Thymus (tissue), 11 donors: Measurements from ENCODE around the gene ZNF282. TPM values are rescaled to one million over a fixed set of nuclear protein-coding genes. Genes with fewer than 3 reads are reported as not detected.

Experiments
- DNase-seq, 9 donors: peaks; one replicate each; pipeline ENCODE4 v3.0.0-alpha.2; 2013; ENCODE audit warnings: low spot score in 9 of 9, low read depth in 6 of 9, missing footprints in 1 of 9
- H3K27ac ChIP-seq, 2 donors: one replicate each; pipeline ENCODE4 v1.5.1; 2013; ENCODE audit warnings: control low read depth in 1 of 2, low read depth in 1 of 2, low read length in 1 of 2, mild to moderate bottlenecking in 1 of 2, moderate library complexity in 1 of 2
- H3K27me3 ChIP-seq, 2 donors: one replicate each; pipeline ENCODE4 v1.5.1; 2013; ENCODE audit warnings: low read length in 1 of 2; ENCODE audit not compliant: control insufficient read depth in 2 of 2, insufficient read depth in 1 of 2
- H3K36me3 ChIP-seq, 2 donors: one replicate each; pipeline ENCODE4 v1.5.1; 2013; ENCODE audit warnings: low read length in 1 of 2, mild to moderate bottlenecking in 1 of 2, moderate library complexity in 1 of 2; ENCODE audit not compliant: control insufficient read depth in 2 of 2, insufficient read depth in 2 of 2
- H3K4me1 ChIP-seq, 2 donors: one replicate each; pipeline ENCODE4 v1.5.1; 2013; ENCODE audit warnings: low read length in 2 of 2; ENCODE audit not compliant: control insufficient read depth in 2 of 2, insufficient read depth in 2 of 2
- H3K4me3 ChIP-seq, 2 donors: one replicate each; pipeline ENCODE4 v1.5.1; 2013; ENCODE audit warnings: low read length in 2 of 2, control low read depth in 1 of 2, mild to moderate bottlenecking in 1 of 2
- H3K9me3 ChIP-seq, 2 donors: one replicate each; pipeline ENCODE4 v1.5.1; 2013; ENCODE audit warnings: low read length in 1 of 2, mild to moderate bottlenecking in 1 of 2; ENCODE audit not compliant: control insufficient read depth in 2 of 2, insufficient read depth in 1 of 2
- WGBS: extraction: QIAGEN DNeasy Blood & Tissue Kit; methylation state at CpG from one replicate; pipeline ENCODE4 v1.1.7; 2013; 5-methylcytosine and 5-hydroxymethylcytosine counted together
- polyA plus RNA-seq: library from polyadenylated mRNA; stranded (reverse); fragments of 200-250 nt; gene quantifications from one replicate; pipeline ENCODE4 v1.2.3, GENCODE V29; 2013
- total RNA-seq: library from RNA; stranded (reverse); fragments of 120-200 nt; gene quantifications from one replicate; pipeline ENCODE4 v1.2.4, GENCODE V29; 2013
- donor health status: healthy.

ZNF282 gene
- total and polyA plus RNA-seq, 2 donors = 7.6 to 13.0 TPM

GRCh38 chr7:149199234-149199995, 4.1 kb downstream of the ZNF282 start:
- Histone ChIP-seq H3K27ac (no peak overlapping the region), H3K36me3 (peaks cover 46 to 53% of the 10 kb centered on the region in 2 donors), H3K9me3 (no peaks in the 10 kb centered on the region), H3K4me3 (no peak overlapping the region), H3K27me3 (no peaks in the 10 kb centered on the region), H3K4me1 (peaks cover 9 to 17% of the 10 kb centered on the region in 2 donors)
- 99% methylated on average over 6 of the region's 6 CpGs for WGBS
- no peak for DNase-seq

DNA sequence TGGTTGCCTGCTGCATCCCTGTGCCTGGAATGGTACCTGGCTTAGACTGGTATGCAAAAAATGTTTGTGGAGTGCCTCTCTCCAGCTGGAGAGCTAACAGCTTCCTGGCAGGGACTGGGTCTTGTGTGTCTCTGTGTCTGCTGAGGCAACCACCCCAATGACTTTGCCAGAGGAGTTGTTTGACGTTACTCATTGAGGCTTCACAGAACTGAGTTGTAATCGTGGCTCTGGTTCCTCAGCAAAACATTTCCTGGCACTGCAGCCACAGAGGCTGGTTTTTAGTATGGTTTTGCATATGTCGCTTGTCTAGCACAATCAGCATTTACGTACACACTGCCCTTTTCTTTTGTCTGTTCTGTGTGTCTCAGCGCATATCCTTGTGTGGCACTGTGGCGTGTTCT, 7.5 kb downstream of the ZNF282 start:
- Histone ChIP-seq H3K4me1 (no peaks in the 10 kb centered on the region), H3K27me3 (no peaks in the 10 kb centered on the region), H3K27ac (no peak overlapping the region), H3K4me3 (no peak overlapping the region), H3K9me3 (no peaks in the 10 kb centered on the region), H3K36me3 (peaks cover 68 to 74% of the 10 kb centered on the region in 2 donors)
- no peak for DNase-seq
- 93% methylated on average over 6 of the region's 6 CpGs for WGBS

DNA sequence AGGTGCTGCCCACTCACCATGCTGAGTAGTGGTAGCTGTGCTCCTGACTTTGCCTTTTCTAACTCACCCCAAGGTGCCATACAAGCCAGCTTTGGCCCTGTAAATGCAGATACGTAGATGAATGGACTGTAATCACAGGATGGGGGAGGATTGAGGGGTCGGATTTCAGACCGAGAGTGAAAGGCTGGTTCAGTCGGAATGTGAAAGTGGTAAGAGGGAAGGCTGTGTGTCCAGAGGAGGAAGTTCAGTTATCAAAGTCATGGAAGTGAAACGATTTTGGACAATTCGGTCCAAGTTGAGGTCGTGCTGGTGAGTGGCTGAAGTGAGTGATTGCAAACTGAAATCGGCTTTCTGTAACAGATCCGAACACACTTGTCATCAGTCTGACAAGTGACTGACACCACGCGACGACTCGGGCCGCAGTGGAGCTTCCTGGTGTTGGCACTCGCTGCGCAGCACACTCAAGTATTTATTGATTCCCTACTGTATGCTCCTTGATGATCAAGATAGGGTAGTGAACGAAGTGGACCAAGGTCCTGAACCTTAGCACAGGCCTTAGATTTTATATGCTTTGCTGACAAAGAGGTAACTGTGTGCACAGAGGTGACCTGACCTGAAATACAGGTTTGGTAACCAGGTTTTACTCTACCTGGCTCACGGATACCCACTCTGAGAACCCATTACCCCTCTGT, 10.5 kb downstream of the ZNF282 start:
- WGBS = 95% methylated on average over 18 of the region's 18 CpGs
- H3K27ac ChIP-seq = no peak overlapping the region
- H3K4me1 ChIP-seq = no peaks in the 10 kb centered on the region
- H3K4me3 ChIP-seq = no peak overlapping the region
- no peaks in the 10 kb centered on the region for H3K27me3 ChIP-seq
- H3K9me3 ChIP-seq = no peaks in the 10 kb centered on the region
- no peak for DNase-seq
- H3K36me3 ChIP-seq = peaks cover 59 to 67% of the 10 kb centered on the region in 2 donors

GRCh38 chr7:149207324-149208035, 12.1 kb downstream of the ZNF282 start:
- H3K4me1 ChIP-seq = no peaks in the 10 kb centered on the region
- no peak overlapping the region for H3K27ac ChIP-seq
- no peaks in the 10 kb centered on the region for H3K9me3 ChIP-seq
- DNase-seq = no peak
- peaks cover 59 to 72% of the 10 kb centered on the region in 2 donors for H3K36me3 ChIP-seq
- no peaks in the 10 kb centered on the region for H3K27me3 ChIP-seq
- H3K4me3 ChIP-seq = no peak overlapping the region
- 92% methylated on average over 35 of the region's 35 CpGs for WGBS

- Histone ChIP-seq H3K9me3 (no peaks in the 10 kb centered on the region), H3K36me3 (peaks cover 65 to 71% of the 10 kb centered on the region in 2 donors), H3K4me3 (no peak overlapping the region), H3K27me3 (no peaks in the 10 kb centered on the region), H3K4me1 (no peaks in the 10 kb centered on the region), H3K27ac (no peak overlapping the region)
- peak in 3 of 9 donors; percentile 21 to 66 (median 48) for DNase-seq
- 82% methylated on average over 7 of the region's 7 CpGs for WGBS
Measured at GRCh38 chr7:149209518-149210269, 14.3 kb downstream of the ZNF282 start.

DNA sequence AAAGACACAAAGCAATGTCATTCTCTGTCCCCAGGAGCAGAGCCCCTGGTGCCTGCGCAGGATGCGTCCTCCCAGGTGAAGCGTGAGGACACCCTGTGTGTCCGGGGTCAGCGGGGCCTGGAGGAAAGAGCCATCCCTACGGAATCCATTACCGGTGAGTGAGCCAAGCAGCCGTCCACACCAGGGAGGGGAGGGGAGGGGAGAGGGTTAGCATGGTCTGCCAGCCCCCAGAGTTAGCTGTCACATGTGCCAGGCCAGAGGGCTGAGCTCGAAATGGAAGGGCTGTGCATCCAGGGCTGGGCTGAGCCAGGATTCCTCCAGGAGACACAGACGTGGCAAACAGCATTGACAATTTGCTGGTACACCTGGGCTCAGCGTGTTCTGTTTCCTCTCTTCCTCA, 15.2 kb downstream of the ZNF282 start:
- H3K9me3 ChIP-seq = no peaks in the 10 kb centered on the region
- 98% methylated on average over 11 of the region's 11 CpGs for WGBS
- DNase-seq = no peak

GRCh38 chr7:149214020-149214720, 18.8 kb downstream of the ZNF282 start:
- H3K36me3 ChIP-seq = peaks cover 66 to 79% of the 10 kb centered on the region in 2 donors
- H3K27me3 ChIP-seq = no peaks in the 10 kb centered on the region
- no peaks in the 10 kb centered on the region for H3K9me3 ChIP-seq
- 97% methylated on average over 7 of the region's 7 CpGs for WGBS
- no peak for DNase-seq
- H3K4me3 ChIP-seq = no peak overlapping the region
- no peaks in the 10 kb centered on the region for H3K4me1 ChIP-seq
- H3K27ac ChIP-seq = no peak overlapping the region

More for the DNA sequence above, 15.2 kb downstream of the ZNF282 start:
- H3K36me3 ChIP-seq = peaks cover 68 to 80% of the 10 kb centered on the region in 2 donors
- H3K4me3 ChIP-seq = no peak overlapping the region
- H3K27me3 ChIP-seq = no peaks in the 10 kb centered on the region
- H3K4me1 ChIP-seq = no peaks in the 10 kb centered on the region
- H3K27ac ChIP-seq = no peak overlapping the region

DNA sequence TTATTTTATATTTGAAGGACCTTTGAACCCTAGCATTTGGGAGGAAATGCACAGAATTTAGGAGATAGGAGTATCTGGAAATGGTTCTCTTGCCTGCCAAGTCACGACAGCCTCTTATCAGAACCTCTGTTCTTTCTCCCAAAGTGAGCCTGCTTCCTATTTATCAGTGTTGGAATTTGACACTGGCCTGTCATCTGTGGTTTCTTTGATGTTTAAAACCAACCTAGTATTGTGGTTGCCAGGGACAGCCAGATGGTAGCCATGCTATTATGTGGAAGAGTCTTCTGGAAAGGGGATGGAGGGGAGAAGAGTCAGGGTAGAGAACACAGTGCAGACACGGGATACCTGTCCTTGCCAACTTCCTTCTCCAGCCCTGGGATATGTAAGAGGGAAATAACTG, 21.1 kb downstream of the ZNF282 start:
- Histone ChIP-seq H3K36me3 (peaks cover 65% of the 10 kb centered on the region in 2 donors), H3K9me3 (no peaks in the 10 kb centered on the region), H3K27ac (no peak overlapping the region), H3K27me3 (no peaks in the 10 kb centered on the region), H3K4me1 (no peaks in the 10 kb centered on the region), H3K4me3 (no peak overlapping the region)
- DNase-seq = no peak
- WGBS = 94% methylated on average over 2 of the region's 2 CpGs
